Activated CD8-positive, alpha-beta T cell treated with anti-CD3 and anti-CD28 coated beads for 36 hours (primary cell): ENCODE data around the gene AGK. TPM values are rescaled to one million over a fixed set of nuclear protein-coding genes. Genes with fewer than 3 reads are reported as not detected.

Experiments
- ATAC-seq: fragments of 200-7000 bp; cut with Tn5 transposase; one replicate; pipeline ENCODE4 v1.10.0; 2021; ENCODE audit warnings: mild to moderate bottlenecking, moderate library complexity
- CTCF ChIA-PET: fragments of 350-600 bp; sonication (Branson Sonifier 250); formaldehyde crosslinking; loops from one replicate; lab custom pipeline; 2021; ENCODE audit warnings: antibody characterized with exemption; lab: Charles Lee
- POLR2A ChIA-PET: fragments of 350-600 bp; sonication (Branson Sonifier 250); formaldehyde crosslinking; loops from one replicate; lab custom pipeline; 2021; ENCODE audit warnings: antibody characterized with exemption; lab: Charles Lee
- DNase-seq: peaks from one replicate; pipeline ENCODE4 v3.0.0-alpha.2; 2020
- H3K27ac Mint-ChIP-seq: one replicate; pipeline ENCODE4 v1.8.0; 2021; ENCODE audit warnings: mild to moderate bottlenecking, mixed read lengths
- H3K27me3 Mint-ChIP-seq: one replicate; pipeline ENCODE4 v1.8.0; 2021; ENCODE audit warnings: mixed read lengths
- H3K36me3 Mint-ChIP-seq: one replicate; pipeline ENCODE4 v1.8.0; 2021; ENCODE audit warnings: low read depth, mixed read lengths
- H3K4me1 Mint-ChIP-seq: one replicate; pipeline ENCODE4 v1.8.0; 2021; ENCODE audit warnings: low read depth, mixed read lengths
- H3K4me3 Mint-ChIP-seq: one replicate; pipeline ENCODE4 v1.8.0; 2021; ENCODE audit warnings: mild to moderate bottlenecking, moderate library complexity, mixed read lengths
- H3K9me3 Mint-ChIP-seq: one replicate; pipeline ENCODE4 v1.8.0; 2021; ENCODE audit warnings: mixed read lengths
- intact Hi-C: fragments of 100-400 bp; cut with micrococcal nuclease; formaldehyde crosslinking; loops from one replicate; pipeline ENCODE4 v1.10.0; 2022
- total RNA-seq, 2 experiments: library from RNA; stranded (reverse); gene quantifications; one replicate each; pipeline ENCODE4 v1.2.3, GENCODE V29; 2021
- TF ChIP-seq, protein P1 (sequence below): fragments of 200-600 bp; IDR thresholded peaks from one replicate; pipeline ENCODE4 v1.8.0; 2022; ENCODE audit warnings: antibody characterized with exemption, mild to moderate bottlenecking

Gene AGK
- total RNA-seq, 2 experiments from 2014 or later = 70.1 to 73.7 TPM

DNA sequence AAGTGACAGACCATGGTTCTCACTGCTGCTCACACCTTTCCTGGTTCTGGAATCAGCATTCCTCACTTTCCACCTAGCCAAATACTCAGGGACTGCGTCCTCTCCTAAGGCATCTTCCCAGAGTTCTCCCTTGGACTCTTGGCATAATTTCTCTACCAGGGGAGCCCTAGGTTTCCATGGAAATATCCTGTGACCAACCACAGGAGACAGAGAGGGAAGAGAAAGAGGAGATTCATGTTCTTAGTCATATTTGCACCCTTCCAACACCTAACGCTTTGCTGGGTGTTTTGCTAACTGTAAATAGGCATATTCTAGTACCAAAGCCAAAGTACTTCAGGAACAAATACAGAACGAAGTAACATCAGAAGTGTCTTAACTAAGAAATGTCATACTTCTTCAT is 122.1 kb downstream of the AGK start:
- DNase-seq = no peak
- Mint-ChIP-seq H3K9me3 (no peaks in the 10 kb centered on the region), H3K36me3 (peaks cover 14% of the 10 kb centered on the region), H3K27me3 (no peaks in the 10 kb centered on the region), H3K4me1 (peaks cover 15% of the 10 kb centered on the region), H3K27ac (no peak overlapping the region), H3K4me3 (no peak overlapping the region)
- intact Hi-C loops = no loop called here
- ChIA-PET CTCF (interaction anchor here (3.9 kb wide), 1 partner anchor 13 kb away, joined by 14 read pairs; no protein-coding TSS in a partner anchor), POLR2A (no interaction called here)
- no peak for ATAC-seq
- TF ChIP-seq, protein P1, sequence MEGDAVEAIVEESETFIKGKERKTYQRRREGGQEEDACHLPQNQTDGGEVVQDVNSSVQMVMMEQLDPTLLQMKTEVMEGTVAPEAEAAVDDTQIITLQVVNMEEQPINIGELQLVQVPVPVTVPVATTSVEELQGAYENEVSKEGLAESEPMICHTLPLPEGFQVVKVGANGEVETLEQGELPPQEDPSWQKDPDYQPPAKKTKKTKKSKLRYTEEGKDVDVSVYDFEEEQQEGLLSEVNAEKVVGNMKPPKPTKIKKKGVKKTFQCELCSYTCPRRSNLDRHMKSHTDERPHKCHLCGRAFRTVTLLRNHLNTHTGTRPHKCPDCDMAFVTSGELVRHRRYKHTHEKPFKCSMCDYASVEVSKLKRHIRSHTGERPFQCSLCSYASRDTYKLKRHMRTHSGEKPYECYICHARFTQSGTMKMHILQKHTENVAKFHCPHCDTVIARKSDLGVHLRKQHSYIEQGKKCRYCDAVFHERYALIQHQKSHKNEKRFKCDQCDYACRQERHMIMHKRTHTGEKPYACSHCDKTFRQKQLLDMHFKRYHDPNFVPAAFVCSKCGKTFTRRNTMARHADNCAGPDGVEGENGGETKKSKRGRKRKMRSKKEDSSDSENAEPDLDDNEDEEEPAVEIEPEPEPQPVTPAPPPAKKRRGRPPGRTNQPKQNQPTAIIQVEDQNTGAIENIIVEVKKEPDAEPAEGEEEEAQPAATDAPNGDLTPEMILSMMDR = no peak

DNA sequence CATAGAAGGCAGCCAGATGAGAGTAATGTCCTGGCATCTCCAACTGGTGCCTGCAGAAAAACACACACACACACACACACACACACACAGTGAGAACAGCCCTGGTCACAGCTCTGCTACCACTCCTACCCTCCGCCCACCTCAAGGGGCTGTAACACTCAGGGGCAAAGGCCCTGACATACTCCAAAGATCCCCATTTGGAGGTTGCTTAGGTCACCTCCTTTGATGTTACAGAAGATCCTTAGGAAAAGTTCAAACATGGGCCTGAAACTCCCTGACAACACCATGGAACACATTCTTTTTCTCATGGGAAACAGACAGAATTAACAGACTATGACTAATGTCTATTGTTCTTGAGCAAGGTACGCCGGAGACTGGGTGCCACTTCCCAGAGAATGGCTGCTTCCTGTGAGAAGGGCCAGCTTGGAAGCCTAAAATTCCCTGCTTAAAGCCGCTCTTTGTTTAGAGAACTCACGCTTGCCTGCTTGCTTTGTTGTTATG is 123.0 kb downstream of the AGK start:
- DNase-seq (no peak), ATAC-seq (no peak)
- Mint-ChIP-seq H3K9me3 (no peaks in the 10 kb centered on the region), H3K4me1 (peaks cover 22% of the 10 kb centered on the region), H3K36me3 (peaks cover 13% of the 10 kb centered on the region), H3K27ac (no peak overlapping the region), H3K4me3 (no peak overlapping the region), H3K27me3 (no peaks in the 10 kb centered on the region)
- TF ChIP-seq, protein P1 = no peak
- ChIA-PET POLR2A (no interaction called here), CTCF (interaction anchor here (1.2 to 3.9 kb wide), 3 partner anchors 14 to 64 kb away, joined by 6 to 14 read pairs (median 7); partner anchors contain the start of gene SSBP1)
- intact Hi-C loops = no loop called here

DNA sequence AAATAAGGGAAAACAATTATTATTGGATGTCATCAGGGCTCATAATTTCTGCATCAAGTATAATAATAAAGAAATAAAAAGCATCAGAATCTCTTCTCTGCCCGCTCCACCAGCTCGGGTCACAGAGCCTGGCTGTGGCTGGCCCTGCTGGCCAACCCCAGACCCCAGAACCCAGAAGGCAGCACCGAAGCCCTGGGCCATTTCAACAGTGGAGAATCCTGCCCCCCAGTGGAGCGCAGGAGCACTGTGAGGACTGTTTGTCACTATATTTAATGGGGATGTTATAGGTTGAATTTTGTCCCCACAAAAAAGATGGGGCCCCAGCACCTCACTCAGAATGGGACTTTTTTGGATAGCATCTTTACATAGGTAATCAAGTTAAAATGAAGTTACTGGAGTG is 123.5 kb downstream of the AGK start:
- TF ChIP-seq, protein P1 = peak; percentile 39
- Mint-ChIP-seq H3K4me1 (peaks cover 22% of the 10 kb centered on the region), H3K4me3 (no peak overlapping the region), H3K9me3 (no peaks in the 10 kb centered on the region), H3K27ac (peak overlapping the region; percentile 38), H3K27me3 (no peaks in the 10 kb centered on the region), H3K36me3 (peaks cover 13% of the 10 kb centered on the region)
- DNase-seq = peak; percentile 31
- peak; percentile 49 for ATAC-seq
- CTCF ChIA-PET = interaction anchor here (1.2 to 3.9 kb wide), 4 partner anchors 11 to 63 kb away, joined by 4 to 14 read pairs (median 6); partner anchors contain the start of gene SSBP1
- POLR2A ChIA-PET = no interaction called here
- intact Hi-C loops = no loop called here

DNA sequence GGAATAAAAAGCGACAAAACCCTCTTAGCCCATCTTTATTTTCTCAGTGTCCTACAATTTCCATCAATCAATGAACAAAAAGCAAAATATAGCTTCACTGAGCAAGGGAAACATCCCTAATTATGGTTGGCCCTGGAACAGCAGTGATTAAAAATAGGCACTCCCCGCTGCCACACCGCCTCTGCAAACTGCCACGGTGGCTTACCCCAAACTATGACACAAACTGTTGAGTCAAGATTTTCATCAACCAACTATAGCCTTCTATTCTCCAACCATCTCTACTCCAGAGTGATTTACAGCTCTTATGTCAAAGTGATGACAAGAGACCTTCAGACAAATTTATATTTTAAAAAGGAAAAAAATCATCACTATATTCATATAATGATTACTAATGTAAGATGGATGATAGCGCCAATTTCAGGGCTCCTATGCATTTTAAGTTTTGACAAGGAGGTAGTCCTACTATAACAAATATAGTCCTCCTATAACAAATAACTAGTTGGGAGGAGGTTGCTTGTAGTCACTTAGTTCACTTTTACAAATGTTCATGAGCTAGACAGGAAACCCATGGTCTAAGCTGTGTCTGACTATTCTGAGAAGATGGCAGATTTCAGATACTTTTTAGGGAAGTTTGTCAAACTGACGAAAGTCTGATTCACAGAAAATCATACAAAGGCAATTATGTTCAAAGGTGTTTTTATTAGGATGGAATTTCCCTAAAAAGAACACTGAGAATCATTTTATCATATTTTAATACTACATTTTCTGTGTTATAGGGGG is 124.4 kb downstream of the AGK start:
- Mint-ChIP-seq H3K27ac (peak overlapping the region; percentile 64), H3K4me1 (peaks cover 24% of the 10 kb centered on the region), H3K9me3 (no peaks in the 10 kb centered on the region), H3K27me3 (no peaks in the 10 kb centered on the region), H3K36me3 (peaks cover 13% of the 10 kb centered on the region), H3K4me3 (no peak overlapping the region)
- CTCF ChIA-PET = interaction anchor here (0.7 to 3.9 kb wide), 5 partner anchors 10 to 62 kb away, joined by 3 to 14 read pairs (median 4); partner anchors contain the start of gene SSBP1
- POLR2A ChIA-PET = no interaction called here
- TF ChIP-seq, protein P1 = no peak
- peak; percentile 59 for ATAC-seq
- intact Hi-C loops = no loop called here
- peak; percentile 52 for DNase-seq

DNA sequence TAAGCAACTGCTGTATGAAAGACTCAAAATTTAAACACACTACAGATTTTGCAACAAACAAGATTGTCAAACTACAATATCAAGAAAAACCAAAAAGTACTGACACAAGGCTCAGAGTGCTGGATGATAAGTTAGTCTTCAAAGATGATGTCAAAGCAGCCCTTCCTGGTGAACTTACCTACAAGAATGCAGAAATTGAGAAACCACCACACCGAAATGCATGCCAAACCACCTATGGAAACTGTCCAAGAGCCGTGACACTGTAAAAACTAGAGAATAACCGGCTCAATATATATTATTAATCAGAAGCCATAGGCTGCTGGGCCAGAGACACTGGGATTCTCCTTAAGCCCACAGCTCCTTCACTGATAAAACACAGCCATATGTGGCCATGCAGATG is 125.4 kb downstream of the AGK start:
- POLR2A ChIA-PET = no interaction called here
- TF ChIP-seq, protein P1 = no peak
- Mint-ChIP-seq H3K36me3 (peaks cover 13% of the 10 kb centered on the region), H3K27ac (peak overlapping the region; percentile 30), H3K27me3 (no peaks in the 10 kb centered on the region), H3K4me1 (peaks cover 24% of the 10 kb centered on the region), H3K4me3 (no peak overlapping the region), H3K9me3 (no peaks in the 10 kb centered on the region)
- CTCF ChIA-PET = interaction anchor here (0.8 to 3.9 kb wide), 2 partner anchors 17 to 19 kb away, joined by 4 to 14 read pairs; no protein-coding TSS in a partner anchor
- no peak for DNase-seq
- intact Hi-C loops = no loop called here
- no peak for ATAC-seq
